HG02588 (cell line): ENCODE measurements around the gene RHOT2.
A peak's percentile ranks its signal among the peaks of the same experiment; 100 is the strongest.

Experiments
- ATAC-seq: cut with Tn5 transposase; IDR thresholded peaks from one replicate; pipeline ENCODE4 v1.9.1; 2021; ENCODE audit warnings: mild to moderate bottlenecking, moderate library complexity; ENCODE audit not compliant: unreplicated experiment

RHOT2 gene

DNA sequence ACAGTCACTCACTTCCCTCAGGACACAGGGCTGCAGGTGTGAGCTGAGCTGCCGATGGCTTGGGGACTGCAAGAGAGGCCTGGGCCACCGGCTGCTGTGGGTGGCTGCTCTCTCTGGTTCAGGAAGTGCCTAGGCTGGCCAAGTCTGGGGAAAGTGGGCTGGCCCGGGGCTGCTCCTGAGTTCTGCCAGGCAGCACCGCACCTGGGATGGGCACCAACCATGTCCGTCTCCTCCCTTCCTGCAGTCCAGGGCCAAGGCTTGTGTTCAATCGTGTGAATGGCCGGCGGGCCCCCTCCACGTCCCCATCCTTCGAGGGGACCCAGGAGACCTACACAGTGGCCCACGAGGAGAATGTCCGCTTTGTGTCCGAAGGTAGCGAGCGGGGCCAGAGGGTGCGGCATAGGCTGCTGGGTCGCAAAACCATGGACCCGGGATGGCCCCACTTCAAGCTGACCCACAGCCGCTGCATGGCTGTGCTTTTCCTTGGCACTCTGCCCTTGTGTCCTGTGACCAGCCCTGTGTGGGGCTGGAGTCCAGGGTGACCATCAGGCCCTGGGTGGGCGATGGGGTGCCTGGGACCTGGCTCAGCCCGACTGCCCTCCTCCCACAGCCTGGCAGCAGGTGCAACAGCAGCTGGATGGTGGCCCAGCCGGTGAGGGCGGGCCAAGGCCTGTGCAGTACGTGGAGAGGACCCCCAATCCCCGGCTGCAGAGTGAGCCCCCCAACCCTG is 20.6 kb upstream of the RHOT2 start:
- no peak for ATAC-seq

- no peak for ATAC-seq
These were observed 19.7 kb upstream of the RHOT2 start for GRCh38 chr16:648071-648780.

- ATAC-seq: peak; percentile 72
These were observed 18.9 kb upstream of the RHOT2 start, which contains the start of gene WDR90 for GRCh38 chr16:648781-649589. TSS of gene WDR90 (plus strand) at chr16:649365. CDS start at chr16:649417, 52 bp downstream.

DNA sequence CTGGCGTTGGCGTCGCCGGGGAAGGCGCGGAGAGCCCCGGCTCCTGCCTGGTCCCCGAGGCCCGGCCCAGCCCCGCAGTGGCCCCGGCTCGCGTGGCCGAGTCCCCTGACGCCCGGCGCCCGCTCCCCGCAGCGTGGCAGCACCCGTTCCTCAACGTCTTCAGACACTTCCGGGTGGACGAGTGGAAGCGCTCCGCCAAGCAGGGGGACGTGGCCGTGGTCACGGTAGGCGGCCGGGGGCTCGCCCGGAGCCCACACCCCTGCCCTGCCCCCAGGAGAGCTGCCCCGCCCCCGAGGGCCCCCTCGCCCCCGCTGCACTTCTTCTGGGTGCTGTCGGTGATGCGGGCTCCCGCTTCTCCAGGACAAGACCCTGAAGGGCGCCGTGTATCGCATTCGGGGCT is 18.3 kb upstream of the RHOT2 start:
- ATAC-seq: peak; percentile 14

DNA sequence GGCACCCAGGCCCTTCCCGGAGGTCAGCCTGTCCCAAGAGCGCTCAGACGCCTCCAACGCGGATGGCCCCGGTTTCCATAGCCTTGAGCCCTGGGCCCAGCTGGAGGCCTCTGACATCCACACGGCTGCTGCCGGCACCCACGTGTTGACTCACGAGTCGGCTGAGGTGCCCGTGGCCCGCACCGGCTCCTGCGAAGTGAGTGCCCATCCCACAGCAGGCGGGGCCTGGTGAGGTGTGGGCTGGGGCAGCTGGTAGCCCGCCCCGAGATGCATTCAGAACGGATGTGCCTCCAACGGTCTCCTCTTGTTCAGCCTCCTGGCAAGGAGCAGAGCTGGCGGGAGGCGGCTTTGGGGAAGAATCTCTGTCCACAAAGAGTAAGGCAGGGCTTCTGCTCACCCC is 16.1 kb upstream of the RHOT2 start:
- ATAC-seq: no peak

DNA sequence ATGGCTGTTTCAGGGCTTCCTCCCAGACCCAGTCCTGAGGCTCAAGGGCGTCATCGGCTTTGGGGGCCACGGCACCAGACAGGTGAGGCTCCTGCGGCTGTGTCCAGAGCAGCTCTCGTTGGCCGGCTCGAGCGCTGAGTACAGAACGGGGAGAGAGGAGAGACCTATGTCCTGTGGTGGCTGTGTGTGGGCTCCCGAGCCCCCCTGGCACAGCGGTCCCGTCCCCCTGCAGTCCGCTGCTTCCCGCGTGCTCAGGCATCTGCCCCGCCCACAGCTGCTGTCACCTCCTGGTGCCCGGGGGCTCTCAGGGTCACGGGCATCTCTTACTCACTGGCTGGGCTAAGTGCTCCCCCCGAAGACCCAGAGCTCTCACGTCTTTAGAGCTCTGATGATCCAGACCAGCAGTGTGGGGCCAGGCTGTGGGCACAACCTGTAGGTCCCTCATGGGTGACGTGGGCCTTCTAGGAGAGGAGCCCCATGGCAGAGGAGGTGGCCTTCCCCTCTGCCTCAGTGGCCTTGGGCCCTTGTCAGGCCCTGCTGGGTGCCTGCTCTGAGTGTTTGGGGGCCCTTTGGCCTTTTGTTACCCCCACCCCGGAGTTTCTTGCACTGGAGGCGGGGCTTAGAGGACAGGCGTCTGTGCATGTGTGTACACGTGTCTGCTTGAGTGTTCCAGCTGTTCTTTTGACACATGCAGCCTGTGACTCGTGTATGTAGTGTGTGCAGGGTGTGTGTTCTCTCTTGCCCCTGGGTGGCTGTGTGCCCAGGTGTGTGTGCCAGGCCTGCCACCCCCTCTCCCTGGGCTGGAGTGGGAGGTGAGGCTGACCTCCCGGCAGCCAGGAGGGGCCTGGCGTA is 15.3 kb upstream of the RHOT2 start:
- ATAC-seq: no peak

DNA sequence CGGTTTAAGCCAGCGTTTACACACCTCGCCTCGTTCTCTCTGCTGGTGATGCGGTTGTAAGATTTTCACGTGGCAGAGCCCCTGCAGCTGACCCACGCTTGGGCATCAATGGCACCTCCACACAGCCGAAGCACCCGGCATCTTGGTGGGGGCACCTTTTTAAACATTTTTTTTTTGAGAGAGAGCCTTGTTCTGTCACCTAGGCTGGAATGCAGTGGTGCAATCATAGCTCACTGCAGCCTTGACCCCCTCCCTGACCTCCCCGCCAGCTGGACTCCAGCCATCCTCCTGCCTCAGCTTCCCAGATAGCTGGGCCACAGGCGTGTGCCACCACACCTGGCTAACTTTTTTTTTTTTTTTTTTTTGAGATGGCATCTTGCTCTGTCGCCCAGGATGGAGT is 13.9 kb upstream of the RHOT2 start:
- ATAC-seq: no peak

DNA sequence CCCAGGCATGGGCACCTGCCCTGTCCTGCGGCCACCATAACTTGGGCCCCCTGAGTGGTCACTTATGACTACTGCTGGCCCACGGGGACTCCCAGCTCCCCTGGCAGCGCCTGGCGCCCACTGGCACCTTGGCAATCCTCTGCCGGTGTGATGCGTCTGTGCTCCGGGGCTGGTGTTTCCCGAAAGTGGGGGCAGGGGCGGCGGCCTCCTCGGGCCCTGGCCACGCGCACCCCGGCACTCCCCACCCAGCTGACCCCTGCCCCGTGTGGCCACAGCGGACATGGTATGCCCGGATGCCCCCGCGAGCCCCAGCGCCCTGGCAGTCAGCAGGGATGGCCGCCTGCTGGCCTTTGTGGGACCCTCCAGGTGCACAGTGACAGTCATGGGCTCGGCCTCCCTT is 10.4 kb upstream of the RHOT2 start:
- ATAC-seq: no peak

DNA sequence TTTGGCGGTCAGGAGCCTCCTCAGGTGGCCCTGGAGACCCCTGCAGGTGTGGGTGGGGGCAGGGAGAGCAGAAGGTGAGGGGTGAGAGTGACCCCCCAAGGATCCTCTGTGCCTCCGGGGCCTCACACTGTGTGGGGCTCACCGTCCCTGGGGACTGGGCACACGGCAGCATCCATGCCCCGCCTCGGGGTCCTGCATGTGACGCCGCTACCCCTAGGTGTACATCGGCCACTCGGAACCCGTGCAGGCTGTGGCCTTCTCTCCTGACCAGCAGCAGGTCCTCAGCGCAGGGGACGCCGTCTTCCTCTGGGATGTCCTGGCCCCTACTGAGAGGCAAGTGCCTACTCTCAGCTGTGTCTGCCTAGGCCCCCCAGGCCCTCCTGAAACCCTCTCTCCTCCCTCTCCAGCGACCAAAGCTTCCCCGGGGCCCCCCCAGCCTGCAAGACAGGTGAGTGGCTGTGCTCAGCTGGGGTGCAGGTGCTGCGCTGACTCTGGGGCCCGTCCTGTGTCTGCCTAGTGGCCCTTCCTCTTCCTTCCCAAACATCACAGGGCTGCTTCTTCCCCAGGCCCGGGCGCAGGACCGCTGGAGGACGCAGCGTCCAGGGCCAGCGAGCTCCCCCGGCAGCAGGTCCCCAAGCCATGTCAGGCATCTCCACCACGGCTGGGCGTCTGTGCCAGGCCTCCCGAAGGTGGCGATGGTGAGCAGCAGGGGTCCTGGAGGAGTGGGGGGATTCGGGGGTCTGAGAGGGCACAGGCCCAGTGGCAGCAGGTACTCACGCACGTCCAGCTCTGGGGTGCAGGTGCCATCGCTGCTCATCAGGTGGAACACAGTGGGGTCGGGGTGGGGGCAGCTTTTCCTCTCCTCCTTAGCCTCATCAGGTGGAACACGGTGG is 9.0 kb upstream of the RHOT2 start:
- ATAC-seq: no peak

GRCh38 chr16:659618-660017 is 8.3 kb upstream of the RHOT2 start:
- ATAC-seq: no peak

GRCh38 chr16:660132-660458 is 7.8 kb upstream of the RHOT2 start:
- ATAC-seq: no peak

DNA sequence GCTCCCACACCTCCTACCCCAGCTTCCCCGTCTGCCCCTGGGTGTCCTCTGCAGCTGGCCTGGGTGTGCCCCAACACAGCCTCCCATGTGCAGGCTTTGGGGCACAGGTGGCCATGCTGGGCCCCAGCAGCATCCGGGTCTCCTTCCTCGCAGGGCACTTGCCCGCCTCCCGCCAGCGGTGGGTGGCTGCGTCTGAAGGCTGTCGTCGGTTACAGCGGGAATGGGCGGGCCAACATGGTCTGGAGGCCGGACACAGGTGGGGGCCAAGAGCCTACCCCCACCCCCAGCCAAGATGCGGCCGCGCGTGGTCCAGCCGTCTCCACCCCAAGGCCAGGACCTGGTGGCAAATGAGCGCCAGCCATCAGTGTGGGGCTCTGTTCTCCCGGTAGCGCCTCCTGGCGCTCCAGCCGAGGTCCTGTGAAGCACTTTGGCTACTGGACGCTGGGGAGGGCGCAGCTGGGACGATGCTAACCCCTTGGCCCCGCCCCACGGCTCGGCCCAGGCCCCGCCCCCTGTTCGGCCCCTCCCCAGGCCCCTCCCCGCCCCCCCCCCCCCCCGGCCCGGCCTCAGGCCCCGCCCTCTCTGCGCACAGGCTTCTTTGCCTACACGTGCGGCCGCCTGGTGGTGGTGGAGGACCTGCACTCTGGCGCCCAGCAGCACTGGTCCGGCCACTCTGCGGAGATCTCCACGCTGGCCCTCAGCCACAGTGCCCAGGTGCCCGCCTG is 7.3 kb upstream of the RHOT2 start:
- no peak for ATAC-seq

GRCh38 chr16:661184-661821 is 6.6 kb upstream of the RHOT2 start:
- ATAC-seq: no peak

GRCh38 chr16:662095-662494 is 5.8 kb upstream of the RHOT2 start:
- ATAC-seq: no peak

DNA sequence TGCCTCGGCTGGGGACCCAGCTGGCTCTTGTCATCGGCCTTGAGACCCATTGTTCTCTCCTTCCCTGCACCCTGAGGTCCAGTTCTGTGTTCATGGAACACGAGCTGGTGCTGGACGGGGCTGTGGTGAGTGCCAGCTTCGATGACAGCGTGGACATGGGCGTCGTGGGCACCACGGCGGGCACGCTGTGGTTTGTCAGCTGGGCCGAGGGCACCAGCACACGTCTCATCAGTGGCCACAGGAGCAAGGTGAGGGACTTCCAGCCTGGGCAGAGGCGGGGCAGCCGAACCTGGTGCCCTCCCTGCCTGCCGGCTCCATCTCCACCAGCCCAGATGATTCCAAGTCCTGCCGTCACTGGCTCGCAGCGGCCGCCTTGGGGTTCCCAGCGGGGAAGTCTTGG is 5.3 kb upstream of the RHOT2 start:
- no peak for ATAC-seq

GRCh38 chr16:666572-666971 is 1.4 kb upstream of the RHOT2 start:
- ATAC-seq: no peak

DNA sequence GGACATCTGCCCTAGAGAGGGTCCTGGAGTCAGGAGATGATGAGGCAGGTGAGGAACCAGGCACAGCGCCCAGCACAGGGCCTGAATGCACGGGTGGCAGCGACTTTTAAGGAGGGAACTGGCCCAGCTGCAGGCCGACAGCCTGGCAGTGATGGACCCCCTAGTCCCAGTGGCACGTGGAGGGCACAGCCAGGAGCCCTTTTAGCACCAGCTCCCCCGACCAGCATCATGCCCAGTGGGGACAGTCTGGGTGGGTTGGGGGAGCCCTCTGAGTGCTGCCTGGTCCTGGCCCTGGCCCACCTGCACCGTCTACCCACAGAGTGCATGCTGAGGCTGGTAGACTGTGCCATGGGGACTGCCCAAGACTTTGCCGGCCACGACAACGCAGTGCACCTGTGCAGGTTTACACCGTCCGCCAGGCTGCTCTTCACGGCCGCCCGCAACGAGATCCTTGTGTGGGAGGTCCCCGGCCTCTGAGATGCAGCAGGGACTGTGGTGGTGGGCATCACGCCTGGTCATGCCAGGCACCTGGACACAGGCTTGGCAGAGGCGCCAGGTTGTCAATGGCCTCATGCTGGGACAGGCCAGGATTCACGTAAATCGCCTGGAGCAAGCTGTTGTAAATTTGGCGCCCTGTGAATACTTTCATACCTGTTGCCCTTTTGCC is 686 bp upstream of the RHOT2 start:
- no peak for ATAC-seq

DNA sequence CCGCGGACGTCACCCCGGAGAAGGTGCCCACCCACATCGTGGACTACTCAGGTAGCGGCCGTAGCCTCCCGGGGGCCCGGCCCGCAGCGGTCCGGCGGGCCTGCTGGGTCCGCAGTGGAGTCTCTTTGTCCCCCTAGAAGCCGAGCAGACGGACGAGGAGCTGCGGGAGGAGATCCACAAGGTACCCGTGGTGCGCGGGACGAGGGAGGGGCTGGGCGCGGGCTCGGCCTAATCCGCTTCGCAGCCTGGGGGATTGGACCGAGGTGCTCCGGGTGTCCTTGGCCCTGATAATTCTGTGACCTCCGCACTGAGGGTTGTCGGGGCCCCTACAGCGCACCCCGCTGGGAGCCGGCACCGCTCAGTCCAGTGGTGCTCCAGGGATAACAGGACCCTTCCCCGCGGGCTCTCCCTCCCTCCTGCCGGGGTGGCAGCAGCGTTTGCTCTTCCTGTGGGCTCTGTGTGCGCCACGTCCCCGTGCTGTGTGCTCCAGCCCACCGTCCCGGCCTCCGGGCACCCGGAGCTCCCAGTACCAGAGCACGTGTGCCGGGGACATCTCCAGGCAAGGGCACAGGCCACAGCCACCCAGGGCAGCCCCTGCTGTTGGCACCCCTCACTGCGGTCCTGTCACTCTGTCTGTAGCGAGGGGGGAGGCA is 713 bp downstream of the RHOT2 start:
- ATAC-seq: peak; percentile 9
